Ascending aorta (tissue), 2 donors: Measurements from ENCODE around the gene ARID5A. TPM values are rescaled to one million over a fixed set of nuclear protein-coding genes. Genes with fewer than 3 reads are reported as not detected.
"Not testable (repeated sequence)": the region's sequence is repeated elsewhere in the genome, so short reads cannot be mapped to it uniquely, and the experiment has no call there.

Source experiments
- DNase-seq, 2 donors: peaks; one replicate each; pipeline ENCODE4 v3.0.0-alpha.2; 2019; ENCODE audit warnings: low spot score in 2 of 2
- H3K27ac ChIP-seq, 2 donors: fragments of 200-600 bp; sonication (generic); one replicate each; pipeline ENCODE4 v1.5.1; 2016 to 2017; ENCODE audit warnings: mild to moderate bottlenecking in 1 of 2
- H3K27me3 ChIP-seq: fragments of 200-600 bp; sonication (generic); one replicate; pipeline ENCODE4 v1.5.1; 2017
- H3K36me3 ChIP-seq, 2 donors: fragments of 200-600 bp; sonication (generic); one replicate each; pipeline ENCODE4 v1.5.1; 2016
- H3K4me1 ChIP-seq, 2 donors: fragments of 200-600 bp; sonication (generic); one replicate each; pipeline ENCODE4 v1.5.1; 2016 to 2017; ENCODE audit warnings: mild to moderate bottlenecking in 1 of 2
- H3K4me3 ChIP-seq, 2 donors: fragments of 200-600 bp; sonication (generic); one replicate each; pipeline ENCODE4 v1.5.1; 2016 to 2017; ENCODE audit warnings: mild to moderate bottlenecking in 1 of 2
- H3K9me3 ChIP-seq, 2 donors: fragments of 200-600 bp; sonication (generic); one replicate each; pipeline ENCODE4 v1.5.1; 2016
- intact Hi-C: fragments of 100-400 bp; cut with DNase I; formaldehyde crosslinking; loops from one replicate; pipeline ENCODE4 v1.15.1; 2023
- total RNA-seq: library from RNA; depleted of rRNA; stranded (reverse); fragments of >200 nt; gene quantifications from one replicate; pipeline ENCODE4 v1.1.0, GENCODE V29; 2016
- TF ChIP-seq, protein P1 (sequence below), 3 experiments: fragments of 200-600 bp in 2 of 3; fragments of 450-650 bp in 1 of 3; sonication (generic) in 2 of 3; IDR thresholded peaks; one replicate each; pipeline ENCODE4 v1.5.1; 2016 to 2019; ENCODE audit warnings: antibody characterized with exemption in 3 of 3, mild to moderate bottlenecking in 1 of 3, moderate library complexity in 1 of 3

Gene ARID5A
- total RNA-seq, 1 donor from 2014 or later: 267 TPM

DNA sequence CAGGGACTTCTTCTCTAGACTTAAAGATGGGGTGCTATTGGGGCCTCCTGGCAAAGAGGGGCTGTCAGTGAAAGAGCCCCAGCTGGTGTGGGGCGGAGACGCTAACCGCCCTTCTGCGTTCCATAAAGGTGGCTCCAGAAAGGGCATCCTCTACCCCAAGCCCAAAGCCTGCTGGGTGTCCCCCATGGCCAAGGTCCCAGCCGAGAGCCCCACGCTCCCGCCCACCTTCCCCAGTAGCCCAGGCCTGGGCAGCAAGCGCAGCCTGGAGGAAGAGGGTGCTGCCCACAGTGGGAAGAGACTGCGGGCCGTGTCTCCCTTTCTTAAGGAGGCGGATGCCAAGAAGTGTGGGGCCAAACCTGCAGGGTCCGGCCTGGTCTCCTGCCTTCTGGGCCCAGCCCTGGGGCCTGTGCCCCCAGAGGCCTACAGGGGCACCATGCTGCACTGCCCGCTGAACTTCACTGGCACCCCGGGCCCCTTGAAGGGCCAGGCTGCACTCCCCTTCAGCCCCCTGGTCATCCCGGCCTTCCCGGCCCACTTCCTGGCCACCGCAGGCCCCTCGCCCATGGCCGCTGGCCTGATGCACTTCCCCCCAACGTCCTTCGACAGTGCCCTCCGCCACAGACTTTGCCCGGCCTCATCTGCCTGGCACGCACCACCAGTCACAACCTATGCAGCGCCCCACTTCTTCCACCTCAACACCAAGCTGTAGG lies 15.2 kb downstream of the ARID5A start:
- no peak overlapping the region for H3K4me3 ChIP-seq
- no peaks in the 10 kb centered on the region for H3K27me3 ChIP-seq
- TF ChIP-seq, protein P1, sequence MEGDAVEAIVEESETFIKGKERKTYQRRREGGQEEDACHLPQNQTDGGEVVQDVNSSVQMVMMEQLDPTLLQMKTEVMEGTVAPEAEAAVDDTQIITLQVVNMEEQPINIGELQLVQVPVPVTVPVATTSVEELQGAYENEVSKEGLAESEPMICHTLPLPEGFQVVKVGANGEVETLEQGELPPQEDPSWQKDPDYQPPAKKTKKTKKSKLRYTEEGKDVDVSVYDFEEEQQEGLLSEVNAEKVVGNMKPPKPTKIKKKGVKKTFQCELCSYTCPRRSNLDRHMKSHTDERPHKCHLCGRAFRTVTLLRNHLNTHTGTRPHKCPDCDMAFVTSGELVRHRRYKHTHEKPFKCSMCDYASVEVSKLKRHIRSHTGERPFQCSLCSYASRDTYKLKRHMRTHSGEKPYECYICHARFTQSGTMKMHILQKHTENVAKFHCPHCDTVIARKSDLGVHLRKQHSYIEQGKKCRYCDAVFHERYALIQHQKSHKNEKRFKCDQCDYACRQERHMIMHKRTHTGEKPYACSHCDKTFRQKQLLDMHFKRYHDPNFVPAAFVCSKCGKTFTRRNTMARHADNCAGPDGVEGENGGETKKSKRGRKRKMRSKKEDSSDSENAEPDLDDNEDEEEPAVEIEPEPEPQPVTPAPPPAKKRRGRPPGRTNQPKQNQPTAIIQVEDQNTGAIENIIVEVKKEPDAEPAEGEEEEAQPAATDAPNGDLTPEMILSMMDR (IDR thresholded peaks at IDR 0.05): no peak
- H3K4me1 ChIP-seq: peaks cover 7 to 25% of the 10 kb centered on the region in 2 donors
- H3K9me3 ChIP-seq: no peaks in the 10 kb centered on the region
- intact Hi-C loops: no loop called here
- peak in 1 of 2 donors; percentile 61 for DNase-seq
- H3K27ac ChIP-seq: peak overlapping the region in 1 of 2 donors; percentile 21
- H3K36me3 ChIP-seq: peaks cover 43 to 57% of the 10 kb centered on the region in 2 donors

DNA sequence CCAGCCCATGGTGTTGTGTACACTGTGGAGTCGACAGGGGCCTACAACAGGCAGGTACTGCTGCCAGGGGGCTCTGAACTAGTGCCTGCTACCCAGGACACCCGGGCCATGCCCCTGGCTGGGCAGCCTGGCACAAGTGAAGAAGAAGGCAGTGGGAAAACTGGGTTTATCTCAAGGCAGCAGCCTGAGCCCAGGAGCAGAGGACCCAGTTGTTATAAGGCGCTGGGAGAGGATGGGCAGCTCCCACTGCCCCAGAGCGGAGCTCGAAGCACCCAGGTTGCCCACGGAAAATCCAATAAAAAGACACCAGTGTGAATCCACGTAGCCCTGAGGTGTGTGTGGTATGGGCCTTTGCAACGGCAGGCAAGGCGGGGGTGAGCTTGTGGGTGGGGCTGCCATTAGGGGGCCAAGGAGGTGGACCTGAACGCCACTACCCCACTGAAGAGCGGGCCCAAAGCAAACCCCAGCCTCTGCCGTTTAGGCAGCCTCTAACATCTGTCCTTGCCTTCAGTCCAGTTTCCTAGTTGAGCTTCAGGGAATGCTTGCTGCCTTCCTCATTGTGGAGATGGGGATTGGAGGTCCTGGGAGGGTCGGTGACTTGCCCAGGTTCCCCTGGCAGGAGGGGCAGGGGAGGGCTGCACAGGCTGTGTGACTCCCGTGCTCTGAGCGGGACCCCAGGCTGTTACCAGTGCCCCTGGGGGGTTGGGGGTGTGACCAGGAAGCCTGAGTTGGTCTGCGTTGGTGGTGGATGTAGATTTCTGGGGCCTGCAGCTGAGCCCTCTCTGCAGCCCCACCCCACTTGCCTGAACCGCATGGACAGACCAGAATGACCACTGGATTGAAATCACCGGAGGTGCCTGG lies 16.0 kb downstream of the ARID5A start:
- H3K9me3 ChIP-seq: no peaks in the 10 kb centered on the region
- DNase-seq: peak in 1 of 2 donors; percentile 58
- H3K4me1 ChIP-seq: peaks cover 0 to 17% of the 10 kb centered on the region in 2 donors
- TF ChIP-seq, protein P1 (IDR thresholded peaks at IDR 0.05): no peak
- peaks cover 43 to 50% of the 10 kb centered on the region in 2 donors for H3K36me3 ChIP-seq
- no peaks in the 10 kb centered on the region for H3K27me3 ChIP-seq
- peak overlapping the region in 1 of 2 donors; percentile 21 for H3K27ac ChIP-seq
- intact Hi-C loops: no loop called here
- H3K4me3 ChIP-seq: no peak overlapping the region

DNA sequence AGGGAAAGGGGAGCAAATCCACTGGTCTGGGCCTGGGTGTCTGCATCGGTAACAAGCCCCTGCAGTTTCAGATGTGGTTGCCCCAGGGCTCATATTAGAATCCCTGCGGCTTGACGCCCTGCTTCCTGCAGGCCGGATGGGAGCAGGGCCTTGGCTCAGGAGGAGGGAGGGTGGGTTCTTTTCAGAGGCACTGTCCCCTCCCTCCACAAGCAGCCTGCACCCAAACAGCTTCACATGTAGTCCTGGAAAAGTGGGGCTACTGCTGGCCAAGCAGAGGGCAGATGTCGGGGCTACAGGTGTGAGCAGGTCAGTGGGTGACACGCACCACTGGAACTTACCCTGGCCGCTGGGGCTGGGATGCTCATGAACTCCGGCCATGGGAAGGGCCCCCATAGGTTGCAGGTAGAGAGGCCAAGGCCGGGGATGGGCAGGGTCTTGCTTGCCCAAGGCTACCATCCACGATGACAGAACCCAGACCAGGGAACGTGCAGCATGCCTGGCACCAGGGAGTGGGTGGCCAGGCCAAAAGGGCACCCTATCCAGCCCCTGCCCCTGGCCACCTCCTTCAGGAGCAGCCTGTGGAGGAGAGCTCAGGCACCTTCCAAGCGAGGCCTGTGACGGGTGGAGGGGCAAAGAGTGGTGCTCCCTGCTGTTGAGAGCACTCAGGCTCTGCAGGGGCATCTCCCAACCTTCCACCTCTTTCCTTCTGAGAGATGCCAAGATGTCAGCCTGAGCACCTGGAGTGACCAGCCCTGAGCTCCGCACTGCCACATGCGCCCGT lies 16.8 kb downstream of the ARID5A start:
- TF ChIP-seq, protein P1 (IDR thresholded peaks at IDR 0.05): no peak
- peak overlapping the region in 1 of 2 donors; percentile 13 for H3K27ac ChIP-seq
- H3K36me3 ChIP-seq: peaks cover 40 to 42% of the 10 kb centered on the region in 2 donors
- peak in 1 of 2 donors; percentile 67 for DNase-seq
- no peaks in the 10 kb centered on the region for H3K27me3 ChIP-seq
- intact Hi-C loops: no loop called here
- no peak overlapping the region for H3K4me3 ChIP-seq
- peaks cover 0 to 13% of the 10 kb centered on the region in 2 donors for H3K4me1 ChIP-seq
- H3K9me3 ChIP-seq: no peaks in the 10 kb centered on the region

DNA sequence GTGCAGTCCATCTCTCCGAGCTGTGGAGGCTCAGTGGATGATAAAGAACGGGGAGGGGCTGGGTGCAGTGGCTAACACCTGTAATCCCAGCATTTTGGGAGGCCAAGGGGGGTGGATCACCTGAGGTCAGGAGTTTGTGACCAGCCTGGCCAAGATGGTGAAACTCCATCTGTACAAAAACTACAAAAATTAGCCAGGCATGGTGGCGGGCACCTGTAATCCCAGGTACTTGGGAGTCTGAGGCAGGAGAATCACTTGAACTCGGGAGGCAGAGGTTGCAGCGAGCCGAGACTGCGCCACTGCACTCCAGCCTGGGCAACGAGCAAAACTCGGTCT lies 17.4 kb downstream of the ARID5A start:
- not testable (repeated sequence) for H3K27me3 ChIP-seq, H3K9me3 ChIP-seq, H3K4me1 ChIP-seq, DNase-seq
- H3K36me3 ChIP-seq: peaks cover 34 to 36% of the 10 kb centered on the region in 2 donors
- H3K27ac ChIP-seq: peak overlapping the region in 1 of 2 donors; percentile 13
- peak overlapping the region in 1 of 2 donors; percentile 43 for H3K4me3 ChIP-seq
- intact Hi-C loops: loop anchor here (1.0 to 2.0 kb wide), 4 partner anchors 13 to 145 kb away; no protein-coding TSS in a partner anchor

DNA sequence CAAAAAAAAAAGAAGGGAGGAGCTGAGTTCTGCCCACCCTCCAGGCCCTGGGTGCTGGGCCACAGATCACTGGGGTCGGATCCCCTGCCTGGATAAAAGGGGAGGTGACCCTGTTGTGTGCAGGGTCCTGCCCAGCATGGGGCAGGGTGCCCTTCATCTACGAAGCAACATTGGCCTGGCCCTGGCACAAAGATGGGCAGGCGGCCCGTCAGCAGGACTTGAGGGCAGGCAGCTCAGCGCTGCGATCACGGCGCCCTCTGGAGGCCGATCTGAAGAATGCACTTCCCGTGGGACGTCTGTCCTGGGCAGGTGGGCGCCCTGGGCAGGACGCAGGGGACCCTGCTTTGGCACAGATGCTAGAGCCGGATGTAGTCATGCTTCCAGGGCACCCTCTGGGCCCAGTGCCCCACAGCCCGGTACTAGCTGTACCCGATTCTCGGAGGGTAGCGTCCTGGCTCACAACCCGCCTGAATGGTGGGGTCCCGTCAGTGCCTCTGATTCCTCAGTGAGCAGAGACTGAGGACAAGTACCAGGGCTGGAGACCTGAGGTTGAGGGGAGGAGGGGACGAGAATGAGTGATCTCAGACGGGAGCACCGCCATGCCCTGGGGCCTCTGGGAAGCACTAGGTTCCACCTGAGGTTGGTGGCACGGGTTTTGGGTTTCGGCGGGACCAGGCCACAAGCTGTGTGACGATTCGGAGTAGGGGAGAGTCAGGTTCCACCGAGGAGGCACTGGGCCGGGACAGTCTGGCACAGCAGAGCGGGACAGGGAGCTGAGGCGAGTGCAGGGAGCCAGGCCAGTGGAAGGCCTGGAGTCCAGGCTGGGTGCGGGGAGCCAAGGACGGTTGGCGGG lies 18.0 kb downstream of the ARID5A start:
- H3K4me1 ChIP-seq: peaks cover 0 to 3% of the 10 kb centered on the region in 2 donors
- intact Hi-C loops: loop anchor here (1.0 to 2.0 kb wide), 4 partner anchors 14 to 146 kb away; no protein-coding TSS in a partner anchor
- peaks cover 28 to 30% of the 10 kb centered on the region in 2 donors for H3K36me3 ChIP-seq
- no peaks in the 10 kb centered on the region for H3K27me3 ChIP-seq
- DNase-seq: peak in 1 of 2 donors; percentile 89
- no peaks in the 10 kb centered on the region for H3K9me3 ChIP-seq
- peak overlapping the region in 1 of 2 donors; percentile 43 for H3K4me3 ChIP-seq
- peak overlapping the region in 1 of 2 donors; percentile 20 for H3K27ac ChIP-seq
- TF ChIP-seq, protein P1 (IDR thresholded peaks at IDR 0.05): peak; percentile 96 to 98 (median 98)
